Left lobe of liver (tissue), 1 donor: ENCODE data around the gene IFITM10. TPM values are rescaled to one million over a fixed set of nuclear protein-coding genes. Genes with fewer than 3 reads are reported as not detected.

Source experiments
- total RNA-seq: library from RNA; stranded (reverse); gene quantifications from one replicate; pipeline ENCODE4 v1.2.1, GENCODE V29; 2021
- donor health status: DM: no; HTN: yes; CAD: no.

IFITM10 gene
- total RNA-seq, 1 donor from 2014 or later, result 15.7 TPM

Other genes with a start within 250 kb of the IFITM10 start
- 0.23 TPM for gene DUSP8, start 178.3 kb downstream of the IFITM10 start, total RNA-seq
- not detected for gene KRTAP5-1, start 165.3 kb downstream of the IFITM10 start, total RNA-seq
- not detected for gene KRTAP5-2, start 152.3 kb downstream of the IFITM10 start, total RNA-seq
- gene KRTAP5-3, start 142.1 kb downstream of the IFITM10 start, total RNA-seq, result not detected
- gene KRTAP5-4, start 128.5 kb downstream of the IFITM10 start, total RNA-seq, result not detected
- gene KRTAP5-5, start 120.8 kb downstream of the IFITM10 start, total RNA-seq, result not detected
- gene KRTAP5-6, start 53.4 kb downstream of the IFITM10 start, total RNA-seq, result 1.4 TPM
- gene CTSD, start 13.3 kb upstream of the IFITM10 start, total RNA-seq, result 564 TPM
- gene SYT8, start 84.4 kb upstream of the IFITM10 start, total RNA-seq, result 0.30 TPM
- gene TNNI2, start 88.4 kb upstream of the IFITM10 start, total RNA-seq, result not detected
- 3.6 TPM for gene LSP1, start 102.5 kb upstream of the IFITM10 start, total RNA-seq
- gene PRR33, start 141.3 kb upstream of the IFITM10 start, total RNA-seq, result not detected
- not detected for gene TNNT3, start 169.1 kb upstream of the IFITM10 start, total RNA-seq
- 47.2 TPM for gene MRPL23, start 196.7 kb upstream of the IFITM10 start, total RNA-seq
- gene H19, start 247.2 kb upstream of the IFITM10 start, total RNA-seq, result 199 TPM